ENCODE measurements around the gene GARNL3.

The GARNL3 gene

DNA sequence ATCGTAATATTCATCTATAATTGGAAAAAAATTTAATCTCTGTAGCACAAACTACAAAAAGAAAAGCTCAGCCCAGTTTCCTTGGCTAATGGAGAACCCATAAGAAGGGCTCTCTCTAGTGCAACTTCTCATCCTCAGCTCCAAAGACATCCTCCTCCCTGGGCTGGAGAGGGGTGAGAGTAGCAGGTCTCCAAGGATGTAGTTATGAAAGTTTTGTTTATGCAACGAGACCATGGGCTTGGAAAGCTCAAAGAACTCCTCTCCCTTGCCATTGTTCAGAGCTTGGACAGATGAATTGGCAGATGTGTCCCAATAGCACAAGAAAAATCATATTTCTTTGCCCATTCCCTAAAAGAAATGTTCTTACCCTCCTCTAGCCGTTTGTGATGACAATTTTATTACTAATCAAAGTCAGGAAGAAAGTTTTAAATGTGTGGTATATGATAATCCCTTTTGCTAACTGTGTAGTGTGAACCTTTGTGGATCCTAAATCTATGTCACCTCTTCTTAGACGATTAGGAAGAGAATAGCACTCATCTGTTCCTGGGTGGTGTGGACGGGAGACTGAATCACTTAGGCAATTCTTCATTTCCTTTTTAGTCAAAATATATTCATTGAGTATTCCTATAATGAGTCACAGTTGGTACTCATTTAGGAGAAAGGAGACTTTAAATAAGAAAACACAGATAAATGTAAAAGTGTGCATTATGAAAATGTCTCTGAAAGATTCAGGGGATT is 52.2 kb downstream of the GARNL3 start:
- DNase-seq: no peak

- no peak for DNase-seq
Measured at GRCh38 chr9:127318651-127319167, 54.1 kb downstream of the GARNL3 start.

GRCh38 chr9:127319366-127320114 is 55.0 kb downstream of the GARNL3 start:
- no peak for DNase-seq

- no peak for DNase-seq
Measured at GRCh38 chr9:127320115-127320378, 55.5 kb downstream of the GARNL3 start.

- DNase-seq: no peak
Measured at GRCh38 chr9:127323393-127323792, 58.8 kb downstream of the GARNL3 start.

- no peak for DNase-seq
Measured at GRCh38 chr9:127330501-127330900, 65.9 kb downstream of the GARNL3 start.

GRCh38 chr9:127333221-127334064 is 68.9 kb downstream of the GARNL3 start:
- DNase-seq: no peak

GRCh38 chr9:127334725-127335124 is 70.2 kb downstream of the GARNL3 start:
- no peak for DNase-seq

GRCh38 chr9:127336086-127336485 is 71.5 kb downstream of the GARNL3 start:
- no peak for DNase-seq

DNA sequence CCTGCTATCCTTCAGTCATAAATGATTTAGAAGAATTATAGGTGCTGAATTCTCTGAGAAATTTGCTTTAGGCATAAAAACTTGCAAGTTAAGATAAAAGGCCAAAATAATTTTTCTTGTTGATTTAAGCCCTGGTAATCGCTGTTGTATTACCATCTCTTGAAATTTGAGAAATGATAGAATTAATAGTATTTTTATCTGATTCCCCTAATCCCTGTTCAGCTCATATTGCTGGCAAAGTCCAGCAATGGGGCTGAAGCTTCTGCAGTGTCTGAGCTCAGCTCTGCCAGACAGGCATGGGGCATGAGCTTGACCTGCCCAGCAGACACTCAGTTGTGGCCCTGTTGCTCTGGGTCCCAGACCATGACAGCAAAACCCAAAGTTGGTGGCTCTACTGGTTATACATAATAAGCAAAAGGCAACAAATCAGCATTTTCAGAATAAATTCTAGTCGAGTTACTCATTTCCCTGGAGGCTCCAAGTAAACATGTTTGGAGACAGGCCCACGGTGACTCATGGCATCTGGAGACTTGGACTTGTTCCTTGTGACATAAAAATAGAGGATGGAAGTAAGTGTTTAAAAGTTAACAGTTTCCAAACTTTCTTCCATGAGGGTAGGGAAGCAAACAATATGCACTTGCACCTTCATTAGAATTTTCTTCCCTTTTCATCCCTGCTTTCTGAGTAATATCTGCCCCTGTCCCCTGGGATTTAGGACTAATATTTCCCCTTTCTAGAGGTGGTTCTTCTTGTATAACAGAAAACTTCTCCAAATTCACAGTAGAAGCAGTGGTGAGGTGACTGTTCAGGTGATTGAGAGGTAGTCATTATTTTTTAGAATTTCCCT is 72.2 kb downstream of the GARNL3 start:
- DNase-seq: no peak

DNA sequence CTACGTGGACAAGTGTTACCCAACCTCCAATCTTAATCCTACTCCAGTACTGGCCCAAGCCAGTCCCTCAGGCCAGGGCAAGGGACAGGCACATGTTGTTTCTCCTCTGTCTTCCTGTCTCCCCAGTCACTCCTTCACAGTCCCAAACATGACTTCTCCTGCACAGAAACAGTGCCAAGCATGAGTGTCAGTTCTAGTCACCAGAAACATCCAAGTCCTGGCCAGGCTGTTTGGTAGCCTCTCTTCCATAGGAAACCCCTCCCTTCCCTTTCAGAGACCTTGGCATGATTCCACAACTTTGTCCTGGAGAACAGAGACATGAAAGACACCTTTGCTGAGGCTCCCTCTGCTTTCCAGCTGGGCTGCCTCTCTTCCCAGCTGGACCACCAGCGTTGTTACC is 76.1 kb downstream of the GARNL3 start:
- no peak for DNase-seq

DNA sequence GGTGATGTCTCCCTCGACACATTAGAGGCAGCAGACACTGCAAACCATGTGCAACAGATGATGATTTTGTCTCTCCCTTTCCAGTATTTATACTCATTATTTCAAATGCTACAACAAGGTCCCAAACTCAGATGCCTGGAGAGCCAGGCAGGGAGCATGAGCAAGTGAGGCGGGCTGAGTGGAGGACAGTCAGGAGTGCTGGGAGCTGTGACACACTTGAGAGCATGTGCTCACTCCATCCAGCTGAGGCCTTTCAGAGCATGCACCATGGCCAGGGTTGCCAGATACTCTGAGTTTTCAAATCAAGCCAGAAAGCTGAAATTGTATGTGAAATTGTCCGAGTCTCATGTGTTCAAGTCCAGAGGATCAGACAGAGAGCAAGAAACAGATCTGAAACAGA is 76.6 kb downstream of the GARNL3 start:
- no peak for DNase-seq

- no peak for DNase-seq
Measured at GRCh38 chr9:127344368-127345000, 79.9 kb downstream of the GARNL3 start.

DNA sequence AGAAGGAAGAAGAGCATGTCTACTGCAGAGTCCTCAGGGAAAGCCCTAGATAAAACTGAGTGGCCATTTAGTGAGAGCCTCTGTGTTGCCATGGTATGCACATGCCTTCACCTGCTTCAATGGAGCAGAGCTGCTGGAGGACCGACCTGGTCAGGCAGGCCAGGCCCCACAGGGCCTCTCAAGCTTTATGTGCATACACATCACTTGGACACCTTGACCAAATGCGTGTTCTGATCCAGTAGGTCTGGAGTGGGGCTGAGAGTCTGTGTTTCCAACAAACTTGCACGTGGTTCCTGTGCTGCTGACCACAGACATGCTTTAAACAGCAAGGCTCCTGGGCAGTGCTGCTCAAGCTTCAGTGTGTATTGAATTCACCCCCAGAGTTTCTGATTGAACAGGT is 81.0 kb downstream of the GARNL3 start:
- DNase-seq: no peak

GRCh38 chr9:127346584-127346983 is 82.0 kb downstream of the GARNL3 start:
- DNase-seq: no peak

DNA sequence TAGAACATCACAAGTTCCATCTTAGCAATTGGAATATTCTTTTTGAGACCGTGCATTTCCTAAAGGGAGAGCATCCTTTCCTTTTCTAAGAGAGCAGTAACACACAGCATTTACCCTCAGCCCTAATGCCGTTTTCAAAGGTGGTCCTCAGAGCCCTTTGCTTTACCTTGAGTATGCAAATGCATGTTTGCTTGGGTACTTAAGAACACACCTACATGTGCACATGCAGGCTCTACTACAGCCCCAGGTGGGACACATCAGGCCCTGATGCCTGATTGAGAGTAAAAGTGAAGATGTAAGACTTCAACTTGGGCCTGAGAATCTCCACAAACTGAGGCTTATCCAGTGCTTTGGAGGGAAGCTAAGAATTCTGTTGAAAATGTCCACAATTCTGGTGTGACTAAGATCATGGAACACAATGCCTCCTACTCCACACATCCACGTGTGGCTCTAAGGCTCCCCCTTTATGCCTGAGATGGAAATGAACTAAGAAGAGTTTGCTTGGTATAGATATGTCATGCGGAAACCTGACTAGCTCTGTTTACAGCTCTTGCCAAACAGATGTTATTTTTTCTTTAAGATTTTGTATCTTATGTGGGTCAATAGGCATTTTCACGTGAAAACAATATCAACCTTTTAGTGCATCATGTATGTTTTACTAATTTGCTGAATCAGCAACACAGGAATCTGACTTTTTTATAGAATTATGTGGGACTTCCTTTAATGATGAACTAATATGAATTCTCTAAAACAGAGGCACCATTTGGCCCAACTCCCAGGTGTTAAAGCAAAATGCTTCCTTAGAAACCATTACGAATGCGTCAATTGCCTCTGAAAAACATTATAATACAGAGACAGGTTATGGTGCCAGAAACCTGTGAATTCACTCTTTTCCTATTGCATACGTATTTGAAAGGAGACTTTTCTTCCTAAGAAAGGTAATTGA is 83.5 kb downstream of the GARNL3 start:
- no peak for DNase-seq

DNA sequence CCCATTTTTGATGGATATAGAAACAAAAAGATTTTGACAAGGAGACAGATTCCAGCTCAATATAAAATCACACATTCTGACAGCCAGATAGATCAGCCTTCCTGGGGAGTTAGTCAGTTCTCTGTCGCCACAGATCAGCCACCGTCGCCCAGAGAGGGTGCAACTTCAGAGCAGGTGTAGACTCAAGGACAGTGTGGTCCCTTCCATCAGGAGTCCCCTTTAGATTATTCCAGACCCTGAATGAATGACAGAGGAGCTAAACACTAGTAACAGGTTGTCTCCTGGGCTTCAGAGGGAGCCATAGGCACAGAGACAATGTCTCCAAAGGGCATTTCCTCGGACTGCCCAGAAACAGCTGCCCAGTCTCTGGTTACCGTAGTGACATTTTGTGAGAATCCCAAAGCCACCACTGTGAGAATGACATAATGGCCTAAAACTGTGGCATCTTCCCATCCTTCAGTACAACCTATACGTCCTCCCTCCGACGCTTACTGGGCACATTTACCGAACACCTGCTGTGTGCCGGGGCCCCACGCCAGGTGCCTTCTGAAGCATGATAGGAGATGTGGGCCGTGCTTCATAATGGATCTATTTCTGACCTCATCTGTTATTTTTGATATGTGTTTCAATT is 85.0 kb downstream of the GARNL3 start:
- DNase-seq: no peak

GRCh38 chr9:127351182-127352166 is 86.9 kb downstream of the GARNL3 start:
- DNase-seq: no peak

GRCh38 chr9:127353882-127354281 is 89.3 kb downstream of the GARNL3 start:
- no peak for DNase-seq
